CD4-positive, alpha-beta T cell treated with Interferon gamma for 1 hour (primary cell): ENCODE results near the gene MEST.
"Not testable (repeated sequence)": the region's sequence is repeated elsewhere in the genome, so short reads cannot be mapped to it uniquely, and the experiment has no call there.

Experiments
- DNase-seq: peaks from one replicate; pipeline ENCODE4 v3.0.0-alpha.2; 2020

Gene MEST

DNA sequence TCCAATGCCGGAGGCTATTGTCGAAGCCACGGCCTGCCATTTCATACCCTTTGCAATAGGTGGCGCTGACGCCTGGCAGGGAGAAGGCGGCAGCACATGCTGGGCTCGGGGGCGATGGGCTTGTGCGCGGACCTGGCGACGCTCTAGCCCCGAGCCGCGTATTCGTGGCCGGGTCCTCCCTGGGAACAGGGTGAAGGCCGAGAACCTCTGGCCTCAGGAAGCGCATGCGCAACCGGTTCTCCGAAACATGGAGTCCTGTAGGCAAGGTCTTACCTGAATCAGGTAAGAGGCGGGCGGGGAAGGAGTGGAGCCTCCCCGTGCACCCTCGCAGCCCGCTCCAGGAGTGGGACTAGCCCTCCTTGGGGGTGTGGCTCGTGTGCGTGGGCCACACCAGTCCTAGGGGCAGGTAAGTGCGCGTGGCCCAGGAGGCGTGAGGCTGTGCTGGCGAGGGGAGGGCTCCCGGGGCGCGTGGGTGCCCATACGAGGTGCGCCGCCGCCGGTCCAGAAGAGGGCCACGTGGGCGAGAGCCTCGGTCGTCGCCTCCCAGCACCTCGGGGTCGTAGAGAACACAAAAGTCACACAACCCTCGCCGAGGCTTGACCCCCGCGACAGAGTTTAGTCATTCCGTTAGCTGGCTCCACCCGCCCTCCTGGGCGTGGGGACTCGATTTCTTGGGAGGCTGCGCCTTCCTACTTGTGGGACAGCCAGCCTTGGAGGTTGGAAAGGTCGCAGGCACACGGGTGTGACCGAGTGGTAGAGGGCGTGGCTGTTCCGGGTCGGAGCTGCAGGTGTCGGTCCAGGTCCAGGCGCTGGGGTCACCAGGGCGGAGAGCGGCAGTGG, 5.6 kb upstream of the MEST start:
- DNase-seq, result peak; percentile 67

DNA sequence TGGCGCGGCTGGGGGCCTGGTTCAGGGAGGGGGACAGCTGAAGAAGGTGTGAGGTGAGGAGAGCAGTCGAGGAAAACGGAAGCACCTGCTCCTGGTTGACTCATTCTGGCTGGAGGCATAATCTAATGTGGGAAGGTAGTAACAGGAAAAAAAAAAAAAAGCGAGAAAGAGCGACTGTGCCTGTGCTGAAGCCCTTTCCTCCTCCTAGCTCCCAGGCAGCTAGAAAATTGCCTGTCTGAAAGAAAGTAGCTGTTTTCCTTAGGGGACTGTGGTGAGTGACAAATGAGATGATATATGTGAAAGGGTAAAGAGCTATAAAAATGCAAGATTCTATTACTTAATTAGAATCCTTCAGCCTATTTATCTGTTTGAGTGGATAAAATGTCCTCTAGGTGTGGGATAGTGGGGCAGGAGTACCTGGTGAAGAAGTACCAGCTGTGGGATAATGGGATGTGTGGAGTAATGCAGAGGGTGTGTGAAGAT, 4.9 kb upstream of the MEST start:
- no peak for DNase-seq

DNA sequence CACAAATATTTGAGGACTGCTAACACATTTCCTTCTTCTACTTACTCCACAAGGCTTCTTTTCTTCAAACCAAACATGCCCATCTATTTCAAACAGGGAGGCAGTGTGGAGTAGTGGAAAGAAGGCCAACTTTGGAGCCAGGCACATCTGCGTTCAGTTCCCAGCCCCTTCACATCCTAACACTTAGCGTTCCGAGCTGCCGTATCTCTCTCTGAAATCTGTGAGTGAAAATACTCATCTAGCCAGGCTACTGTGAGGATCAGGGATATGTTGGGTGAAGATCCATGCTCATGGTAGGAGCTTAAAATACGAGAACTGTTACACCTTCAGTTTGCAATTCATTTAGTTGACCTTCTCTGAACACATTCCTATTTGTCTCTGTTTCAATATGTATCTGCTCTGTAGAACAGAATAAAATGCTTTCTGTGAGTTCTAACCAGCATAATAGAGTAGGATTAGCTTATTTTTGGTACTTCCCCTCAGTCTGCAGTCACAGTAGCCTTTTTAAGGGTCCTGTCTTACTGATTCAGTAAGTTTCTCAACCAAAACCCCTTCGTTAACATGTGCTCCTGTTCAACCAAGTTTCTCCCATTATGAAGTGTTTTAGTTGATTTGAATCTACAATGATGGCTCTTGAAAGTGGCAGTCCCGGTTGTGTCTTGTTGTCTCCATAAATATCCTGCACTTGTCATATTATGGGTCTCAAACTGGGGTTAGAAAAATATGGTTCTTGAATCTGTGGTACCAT, 3.3 kb upstream of the MEST start:
- DNase-seq, result no peak

DNA sequence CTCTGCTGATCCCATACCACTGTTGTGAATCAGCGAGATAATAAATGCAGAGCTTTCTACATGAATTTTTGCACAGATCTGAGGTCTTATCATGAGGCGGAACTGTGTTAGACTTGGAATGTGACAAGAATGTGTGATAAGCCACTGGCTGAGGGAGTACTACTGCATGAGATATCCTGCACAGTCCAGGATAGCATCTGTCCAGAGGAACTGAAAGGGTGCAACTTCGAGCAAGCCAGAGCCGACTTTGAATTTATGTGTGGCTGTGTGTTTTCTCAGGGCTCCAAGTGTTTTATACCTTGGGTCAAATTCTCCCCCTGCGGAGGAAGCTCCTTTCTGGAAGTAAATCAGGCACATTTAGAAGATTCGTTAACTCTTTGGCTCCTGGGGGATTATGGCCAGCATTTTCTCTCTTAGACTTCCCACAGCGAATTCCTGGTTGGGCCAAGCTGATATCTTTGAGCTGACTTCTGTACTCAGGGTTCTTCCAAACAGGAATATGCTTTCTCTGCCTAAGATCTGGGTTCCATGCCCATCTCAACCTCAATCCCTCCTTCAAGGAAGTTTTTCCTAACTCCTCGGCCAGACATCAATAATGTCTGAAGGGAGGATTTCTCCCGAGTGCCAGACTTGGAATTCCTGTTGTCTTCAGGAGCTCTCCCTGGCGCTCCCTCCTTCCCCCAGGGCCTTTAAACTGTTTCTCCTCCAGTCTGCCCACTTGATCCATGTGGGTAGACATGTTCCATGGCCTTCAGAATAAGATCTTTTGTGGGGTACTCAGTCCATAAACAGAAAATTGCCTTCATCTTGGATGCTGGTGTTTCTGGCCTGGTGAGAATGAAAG, 2.5 kb upstream of the MEST start:
- no peak for DNase-seq

DNA sequence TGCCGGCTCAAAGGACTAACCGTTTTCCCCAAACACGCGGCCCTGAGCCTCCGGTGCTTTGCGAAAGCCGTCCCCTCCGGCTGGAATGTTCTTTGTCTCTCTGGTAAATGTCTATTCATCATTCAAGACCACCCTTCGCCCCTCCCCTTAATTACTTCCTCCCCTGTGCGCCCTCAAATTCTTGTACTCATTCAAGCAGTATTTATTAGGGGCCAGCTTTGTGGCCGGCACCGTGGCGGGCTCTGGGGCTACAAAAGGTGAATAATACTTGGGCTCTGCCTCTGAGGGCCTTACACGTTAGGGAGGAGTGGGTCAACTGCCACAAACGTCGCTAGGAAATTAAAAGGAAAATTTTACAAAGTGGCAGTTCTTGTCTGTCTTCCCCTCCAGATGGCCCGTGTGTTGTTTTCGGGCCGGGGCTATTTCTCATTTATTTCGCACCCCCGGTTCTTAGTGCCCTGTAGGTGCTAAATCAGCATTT, 1.5 kb upstream of the MEST start:
- no peak for DNase-seq

DNA sequence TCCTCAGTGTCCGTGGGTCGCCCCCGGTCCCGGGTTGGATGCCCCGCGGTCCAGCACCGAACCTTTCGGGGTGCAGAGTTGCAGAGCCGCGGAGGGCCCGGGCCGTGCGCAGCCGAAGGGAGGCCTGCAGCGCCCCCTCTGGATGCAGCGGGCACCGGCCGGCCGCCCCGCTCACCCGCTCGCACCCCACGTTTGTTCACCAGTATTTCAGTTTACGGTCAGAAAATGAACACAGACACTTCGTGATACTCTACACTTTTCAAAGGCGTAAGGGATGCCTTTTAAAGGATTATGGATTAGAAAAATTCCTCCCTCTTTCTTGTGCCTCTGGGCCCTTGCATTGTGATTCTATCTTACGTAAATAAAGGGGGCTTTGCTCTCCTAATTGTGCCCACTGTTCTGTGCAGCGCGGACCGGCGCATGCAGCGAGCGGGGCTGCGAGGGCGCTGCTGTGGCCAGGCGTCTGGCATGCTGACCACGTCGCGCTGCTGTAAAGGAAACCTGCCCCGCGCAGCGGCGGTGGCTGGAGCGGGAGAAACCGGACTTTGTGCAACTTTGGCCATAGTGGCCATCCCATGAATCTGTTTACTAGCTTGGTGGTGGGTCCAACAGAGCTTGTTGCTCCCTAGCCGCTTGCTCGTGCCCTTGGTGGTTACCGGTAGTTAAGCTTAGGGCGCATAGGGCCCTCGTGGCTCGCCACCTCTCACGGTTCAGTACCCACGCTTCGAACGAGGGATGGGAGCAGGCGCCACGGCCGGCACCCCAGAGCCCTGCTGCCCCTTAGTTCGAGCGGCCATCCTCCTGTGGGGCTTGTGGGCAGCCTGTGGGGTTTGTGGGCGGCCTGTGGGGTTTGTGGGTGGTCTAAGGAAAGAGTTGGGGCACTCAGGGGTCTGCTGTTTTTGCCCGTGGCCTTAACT, 739 bp upstream of the MEST start:
- DNase-seq, result peak; percentile 14

DNA sequence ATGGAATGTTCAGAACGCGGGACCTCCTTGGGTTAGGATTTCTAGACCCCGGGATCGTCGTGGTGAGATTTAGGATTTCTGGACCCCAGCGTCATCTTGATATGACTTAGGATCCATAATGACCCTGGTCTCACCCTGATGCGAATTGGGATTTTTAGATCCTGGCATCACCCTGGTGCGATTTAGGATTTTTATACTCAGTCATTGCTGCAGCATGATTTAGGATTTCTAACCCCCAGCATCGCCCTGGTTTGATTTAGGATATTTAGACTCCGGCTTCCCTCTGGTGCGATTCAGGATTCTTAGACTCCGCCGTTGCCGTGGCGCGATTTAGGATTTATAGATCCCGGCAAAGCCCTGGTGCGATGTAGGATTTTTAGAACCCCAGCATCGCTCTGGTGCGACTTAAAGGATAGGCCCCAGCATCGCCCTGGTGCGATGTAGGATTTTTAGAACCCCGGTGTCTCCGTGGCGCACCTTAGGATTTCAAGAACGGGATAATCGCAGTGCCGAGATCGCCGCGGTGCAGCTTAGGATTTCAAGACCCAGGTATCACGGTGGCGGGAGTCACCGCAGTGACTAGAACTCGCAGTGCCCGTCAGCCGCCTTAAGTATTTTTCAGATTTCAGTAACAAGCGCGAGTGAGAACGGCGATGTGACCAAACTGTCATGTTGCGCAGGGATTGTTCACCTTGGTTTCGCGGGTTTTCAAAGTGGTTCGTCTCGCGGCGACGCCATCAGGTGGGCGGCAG, 814 bp downstream of the MEST start:
- no peak for DNase-seq

DNA sequence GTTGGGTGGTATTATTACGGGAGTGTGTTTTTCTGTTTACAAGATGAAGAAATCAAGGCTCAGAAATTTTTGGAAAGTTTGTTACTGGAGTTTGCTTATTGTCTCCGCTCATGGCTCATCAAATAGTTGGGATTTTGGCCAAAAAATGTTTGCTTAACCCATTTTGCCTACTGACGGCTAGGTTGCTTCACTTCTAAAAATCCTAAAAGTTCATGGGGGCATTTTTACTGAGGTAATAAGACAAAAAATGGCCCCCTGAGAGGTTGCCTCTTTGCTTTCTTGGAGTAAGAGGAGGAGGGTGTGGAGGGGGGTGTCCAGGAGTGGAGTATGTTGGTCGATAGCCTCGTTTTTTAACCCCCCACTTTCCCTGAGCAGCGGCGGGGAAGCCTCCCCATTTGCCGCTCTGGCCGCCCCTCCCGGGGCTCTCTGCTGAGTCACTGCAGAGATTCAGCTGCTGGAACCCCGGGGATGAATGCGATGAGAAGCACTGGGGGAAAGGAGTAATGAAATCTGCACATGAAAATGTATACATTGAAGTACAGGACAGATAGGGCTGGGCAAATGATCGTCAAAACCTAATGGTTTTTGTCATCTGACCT, 1.5 kb downstream of the MEST start:
- no peak for DNase-seq

DNA sequence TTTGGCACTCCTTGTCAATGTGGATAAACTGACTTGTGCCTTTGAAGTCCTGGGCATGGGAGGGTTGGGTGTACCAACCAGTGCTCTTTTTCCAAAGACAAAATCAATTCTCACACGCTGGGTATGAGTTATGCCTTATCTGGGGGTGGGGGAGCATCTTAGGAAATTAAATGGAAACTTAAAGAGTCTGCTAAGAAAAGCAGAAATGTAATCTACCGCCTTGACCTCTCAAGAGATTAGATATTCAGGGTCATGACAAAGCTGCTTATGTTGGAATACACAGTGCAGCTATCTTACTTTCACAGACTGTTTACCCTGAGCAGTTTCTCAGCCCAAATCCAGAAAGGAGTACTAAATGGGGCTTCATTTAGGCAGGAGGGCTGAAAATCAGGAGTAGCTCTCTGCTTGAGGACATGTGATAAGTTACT, 2.6 kb downstream of the MEST start:
- DNase-seq, result no peak

DNA sequence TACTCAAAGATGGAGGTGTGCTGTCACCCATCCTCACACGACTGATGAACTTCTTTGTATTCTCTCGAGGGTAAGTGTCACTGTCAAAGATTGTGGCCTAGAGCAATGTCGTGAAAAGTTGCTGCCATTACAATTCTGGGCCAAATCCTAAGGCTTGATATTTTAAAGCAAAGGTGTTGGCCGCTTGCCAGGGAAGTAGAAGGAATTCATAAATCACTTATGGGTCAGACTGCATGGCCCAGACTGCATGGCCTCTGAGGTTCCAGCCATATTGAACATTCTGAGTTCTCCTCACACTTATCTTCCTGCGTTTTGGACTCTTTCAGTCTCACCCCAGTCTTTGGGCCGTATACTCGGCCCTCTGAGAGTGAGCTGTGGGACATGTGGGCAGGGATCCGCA, 8.6 kb downstream of the MEST start:
- DNase-seq, result no peak

DNA sequence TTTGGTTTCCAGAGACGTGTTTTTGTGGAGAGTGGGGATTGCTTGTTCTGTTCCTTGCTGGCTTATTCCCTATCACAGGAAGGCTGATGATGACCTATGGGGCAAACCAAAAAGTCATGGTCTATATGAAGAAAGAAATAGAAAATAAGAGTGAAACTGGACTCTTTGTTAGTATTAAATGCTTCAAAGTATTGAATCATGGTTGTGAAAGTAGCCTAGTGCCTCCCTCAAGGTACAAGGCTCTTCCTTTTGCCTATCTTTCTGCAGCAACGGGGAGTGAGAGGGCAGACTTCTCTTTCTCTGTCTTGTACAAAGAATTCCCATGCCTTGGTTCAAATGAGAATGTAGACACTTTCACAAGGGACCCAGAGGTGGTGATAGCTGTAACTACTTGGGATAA, 9.0 kb downstream of the MEST start:
- DNase-seq, result no peak

DNA sequence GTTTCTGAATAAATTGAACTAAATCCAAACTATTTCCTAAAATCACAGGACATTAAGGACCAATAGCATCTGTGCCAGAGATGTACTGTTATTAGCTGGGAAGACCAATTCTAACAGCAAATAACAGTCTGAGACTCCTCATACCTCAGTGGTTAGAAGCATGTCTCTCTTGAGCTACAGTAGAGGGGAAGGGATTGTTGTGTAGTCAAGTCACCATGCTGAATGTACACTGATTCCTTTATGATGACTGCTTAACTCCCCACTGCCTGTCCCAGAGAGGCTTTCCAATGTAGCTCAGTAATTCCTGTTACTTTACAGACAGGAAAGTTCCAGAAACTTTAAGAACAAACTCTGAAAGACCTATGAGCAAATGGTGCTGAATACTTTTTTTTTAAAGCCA, 13.9 kb downstream of the MEST start:
- DNase-seq, result no peak

DNA sequence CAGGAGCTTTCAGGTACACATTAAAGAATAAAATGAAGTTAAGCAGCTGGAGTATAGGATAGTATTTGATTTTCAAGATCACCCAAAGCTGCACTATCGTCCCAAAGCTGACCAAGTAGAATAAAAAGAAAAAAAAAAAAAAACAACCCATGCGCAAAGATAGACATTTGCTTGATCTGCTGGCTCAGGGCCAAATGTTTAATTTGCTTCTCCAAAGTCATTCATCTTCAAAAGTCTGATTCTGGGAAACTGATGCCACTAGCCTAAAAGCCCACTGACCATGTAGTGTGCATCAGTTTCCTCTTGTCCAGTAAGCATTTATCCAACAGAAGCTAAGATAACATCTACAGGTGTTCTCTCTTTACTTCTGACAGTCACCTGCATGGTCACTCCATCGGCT, 14.5 kb downstream of the MEST start:
- DNase-seq, result no peak

DNA sequence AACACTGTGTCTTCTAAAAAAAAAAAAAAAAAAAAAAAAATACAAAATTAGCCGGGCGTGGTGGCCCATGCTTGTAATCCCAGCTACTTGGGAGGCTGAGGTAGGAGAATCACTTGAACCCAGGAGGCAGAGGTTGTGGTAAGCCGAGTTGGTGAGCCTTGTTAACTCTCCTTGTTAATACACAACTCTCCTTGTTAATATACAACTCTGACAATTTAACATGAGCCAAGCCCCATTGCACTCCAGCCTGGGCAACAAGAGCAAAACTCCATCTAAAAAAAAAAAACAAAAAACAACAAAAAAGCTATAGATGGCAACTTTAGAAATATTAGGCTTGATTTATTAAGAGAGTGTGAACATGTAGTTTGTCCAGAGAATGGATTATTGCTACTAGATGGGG, 20.2 kb downstream of the MEST start:
- not testable (repeated sequence) for DNase-seq

DNA sequence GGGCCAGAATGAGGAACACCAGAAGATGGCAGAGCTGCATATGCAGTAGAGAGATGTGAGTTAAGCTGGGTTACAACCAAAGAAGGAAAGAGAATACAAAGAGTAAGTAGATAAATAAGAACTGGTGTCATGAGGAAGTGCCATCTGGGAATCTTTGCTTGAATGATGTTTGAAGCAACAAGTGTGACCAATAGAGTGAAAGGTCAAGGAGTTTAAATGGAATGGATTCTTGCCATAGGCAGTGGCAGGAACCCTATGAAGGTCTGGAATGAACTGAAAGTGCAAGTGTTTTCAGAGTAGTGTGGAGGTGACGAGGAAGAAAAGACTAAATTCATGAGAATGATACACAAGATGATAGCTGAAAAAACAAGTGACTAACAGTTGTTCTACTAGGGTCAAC, 21.6 kb downstream of the MEST start:
- no peak for DNase-seq

DNA sequence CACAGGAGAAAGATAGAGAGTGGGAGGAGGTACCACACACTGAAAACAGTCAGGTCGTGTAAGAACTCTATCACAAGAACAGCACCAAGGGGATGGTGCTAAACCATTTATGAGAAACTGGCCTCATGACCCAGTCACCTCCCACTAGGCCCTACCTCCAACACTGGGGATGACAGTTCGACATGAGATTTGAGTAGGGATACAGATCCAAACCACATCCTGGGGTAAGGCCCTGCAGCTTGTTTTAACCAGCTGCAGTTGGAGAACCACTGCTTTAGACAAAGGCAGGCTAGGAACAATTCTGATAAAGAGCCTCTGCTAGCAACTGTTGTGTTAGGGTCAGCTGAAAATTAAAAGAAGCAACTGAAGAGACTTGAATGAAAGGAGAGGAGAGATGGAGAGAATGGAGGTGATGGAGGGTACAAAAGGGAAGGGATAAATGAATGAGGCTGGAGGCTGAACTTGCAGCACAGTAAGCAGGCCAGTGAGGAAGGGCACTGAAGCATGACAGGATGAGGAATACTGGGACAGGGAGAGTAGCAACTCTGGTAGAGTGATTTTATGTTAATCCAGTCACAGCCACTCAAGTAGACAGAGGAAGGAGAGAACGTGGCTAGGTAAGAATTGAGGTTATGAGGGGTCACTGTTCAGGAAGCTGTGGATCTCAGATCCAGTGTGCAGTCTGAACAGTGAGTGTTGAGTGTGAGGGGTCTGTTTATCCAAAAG, 23.6 kb downstream of the MEST start:
- no peak for DNase-seq

DNA sequence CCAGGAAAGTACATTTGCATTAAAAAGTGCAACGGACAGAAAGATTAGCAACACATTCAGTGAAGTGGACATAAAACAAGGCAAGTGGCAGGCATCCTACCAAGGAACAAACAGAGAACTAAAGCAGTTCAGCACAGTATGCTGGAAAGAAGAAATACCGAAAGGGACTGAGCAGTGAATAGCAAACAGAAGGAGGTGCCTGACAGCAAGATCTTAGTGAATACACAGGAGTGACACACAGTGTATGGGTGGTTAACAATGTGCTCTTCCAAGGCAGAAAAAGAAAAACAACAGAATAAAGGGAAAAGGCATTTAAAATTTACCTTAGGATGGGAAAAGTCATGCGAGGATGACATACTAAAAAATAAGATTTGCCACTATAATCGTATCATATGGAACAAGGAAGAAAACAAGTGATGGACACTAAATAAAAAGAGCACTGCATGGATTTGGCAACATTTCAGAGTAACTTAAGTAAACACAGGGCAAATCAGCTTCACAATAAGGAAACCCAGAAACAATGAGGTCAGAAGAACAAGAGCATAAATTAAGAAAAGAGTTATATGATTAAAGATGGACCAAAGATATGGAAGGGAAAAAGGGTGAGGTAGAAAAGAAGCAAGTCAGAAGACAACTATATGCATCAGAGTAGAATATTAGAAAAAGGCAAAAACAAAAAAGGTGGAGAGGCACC, 29.5 kb downstream of the MEST start:
- no peak for DNase-seq

DNA sequence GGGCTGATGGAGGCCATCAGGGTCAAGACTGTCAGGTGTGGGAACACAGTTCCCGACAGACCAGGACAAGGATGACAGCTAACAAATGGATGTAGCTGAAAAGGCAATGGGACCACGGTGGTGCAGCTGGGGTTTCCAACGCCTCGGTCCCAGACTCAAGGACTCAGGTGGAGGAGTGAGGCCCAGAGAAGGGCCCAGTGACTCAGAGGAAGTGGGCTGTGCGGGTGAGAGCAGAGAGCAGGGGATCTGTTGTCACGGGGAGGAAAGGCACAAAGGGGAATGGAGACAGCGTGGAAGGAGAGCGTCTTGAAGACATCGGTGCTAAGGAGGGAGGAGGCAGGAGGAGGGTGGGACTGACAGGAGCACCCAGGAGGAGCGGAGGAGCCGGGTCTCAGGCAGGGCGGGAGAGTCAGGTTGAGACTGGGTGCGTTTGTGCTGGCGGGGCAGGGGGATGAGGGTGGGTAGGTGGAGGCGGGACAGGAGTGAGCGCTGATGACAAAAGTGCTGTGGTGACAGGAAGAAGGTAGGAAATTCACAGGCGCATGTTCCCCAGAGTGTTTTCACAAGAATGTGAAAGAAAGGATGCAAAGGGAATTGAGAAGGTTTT, 31.7 kb downstream of the MEST start:
- not testable (repeated sequence) for DNase-seq

DNA sequence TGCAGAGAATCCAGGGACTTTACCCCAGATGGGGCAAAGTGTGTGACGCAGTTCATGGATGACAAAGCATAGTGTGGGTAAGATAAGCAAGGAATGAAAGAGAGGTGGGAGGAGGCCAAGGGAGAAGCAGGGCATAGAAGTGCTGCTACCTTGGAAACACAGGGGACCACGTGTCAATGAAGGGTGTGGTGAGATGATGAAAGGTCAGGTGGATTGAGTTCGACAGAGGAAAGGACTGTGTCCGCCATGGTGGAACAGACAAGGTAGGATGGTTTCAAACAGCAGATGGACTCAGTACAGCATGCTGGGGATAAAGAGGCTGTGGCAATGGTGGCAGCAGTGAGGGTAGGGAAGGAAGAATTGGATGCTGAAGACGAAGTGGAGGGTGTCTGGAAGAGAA, 32.7 kb downstream of the MEST start:
- no peak for DNase-seq
